Body of pancreas (tissue), 4 donors: ENCODE results near the gene LSM14B.

Experiments
- POLR2A ChIP-seq, 3 donors: fragments of 450-650 bp; IDR thresholded peaks; one replicate each; pipeline ENCODE4 v1.6.1; 2016; ENCODE audit warnings: antibody characterized with exemption in 3 of 3, mild to moderate bottlenecking in 2 of 3
- TF ChIP-seq, protein P1 (sequence below), 7 experiments: fragments of 450-650 bp in 4 of 7; fragments of 200-600 bp in 3 of 7; sonication (generic) in 3 of 7; IDR thresholded peaks; one replicate each; pipeline ENCODE4 v1.5.1; 2016 to 2019; ENCODE audit warnings: antibody characterized with exemption in 7 of 7

DNA sequence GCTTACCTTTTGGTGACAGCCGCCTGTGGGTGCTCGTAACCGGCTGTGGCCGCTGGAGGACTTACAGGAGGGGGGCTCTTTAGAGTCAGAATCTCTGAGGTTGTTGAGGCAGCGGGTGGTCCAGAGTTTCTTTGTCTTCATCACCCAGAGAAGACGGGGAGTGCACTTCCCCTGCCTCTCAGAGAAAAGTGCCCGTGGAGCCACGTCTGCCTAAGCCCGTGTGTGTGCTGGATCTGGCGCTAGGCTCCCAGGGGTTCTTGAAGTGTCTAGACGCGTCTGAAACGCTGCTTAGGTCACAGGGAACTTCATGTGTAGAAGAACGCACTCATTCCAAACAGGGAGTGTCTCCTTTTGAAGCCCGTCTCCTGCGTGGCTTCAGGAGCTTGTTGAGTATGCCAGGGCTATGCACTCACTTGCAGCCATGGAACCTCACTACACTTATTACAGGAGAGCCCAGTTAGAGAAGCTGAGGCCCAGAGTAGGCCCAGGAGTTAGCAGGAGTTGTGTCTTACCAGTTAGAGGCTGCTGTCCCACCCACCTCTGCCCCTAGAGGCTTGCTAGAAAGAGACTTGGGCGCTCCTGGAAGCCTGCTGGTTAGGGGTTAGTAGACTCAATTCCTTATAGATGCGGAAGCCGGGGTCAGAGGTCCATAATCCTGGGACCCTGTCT lies 1.3 kb downstream of the LSM14B start:
- TF ChIP-seq, protein P1, sequence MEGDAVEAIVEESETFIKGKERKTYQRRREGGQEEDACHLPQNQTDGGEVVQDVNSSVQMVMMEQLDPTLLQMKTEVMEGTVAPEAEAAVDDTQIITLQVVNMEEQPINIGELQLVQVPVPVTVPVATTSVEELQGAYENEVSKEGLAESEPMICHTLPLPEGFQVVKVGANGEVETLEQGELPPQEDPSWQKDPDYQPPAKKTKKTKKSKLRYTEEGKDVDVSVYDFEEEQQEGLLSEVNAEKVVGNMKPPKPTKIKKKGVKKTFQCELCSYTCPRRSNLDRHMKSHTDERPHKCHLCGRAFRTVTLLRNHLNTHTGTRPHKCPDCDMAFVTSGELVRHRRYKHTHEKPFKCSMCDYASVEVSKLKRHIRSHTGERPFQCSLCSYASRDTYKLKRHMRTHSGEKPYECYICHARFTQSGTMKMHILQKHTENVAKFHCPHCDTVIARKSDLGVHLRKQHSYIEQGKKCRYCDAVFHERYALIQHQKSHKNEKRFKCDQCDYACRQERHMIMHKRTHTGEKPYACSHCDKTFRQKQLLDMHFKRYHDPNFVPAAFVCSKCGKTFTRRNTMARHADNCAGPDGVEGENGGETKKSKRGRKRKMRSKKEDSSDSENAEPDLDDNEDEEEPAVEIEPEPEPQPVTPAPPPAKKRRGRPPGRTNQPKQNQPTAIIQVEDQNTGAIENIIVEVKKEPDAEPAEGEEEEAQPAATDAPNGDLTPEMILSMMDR (IDR thresholded peaks at IDR 0.05): no peak
- TF ChIP-seq POLR2A (IDR thresholded peaks at IDR 0.05): no peak
